DND-41 (cell line): ENCODE data around the gene UVRAG.

Source experiments
- CTCF ChIP-seq: IDR thresholded peaks from 2 replicates; pipeline ENCODE4 v1.5.1; 2012; ENCODE audit warnings: borderline replicate concordance, low read length, moderate library complexity, mild to moderate bottlenecking; ENCODE audit not compliant: poor library complexity, severe bottlenecking; ENCODE audit errors: extremely low read depth
- EZH2 ChIP-seq: IDR thresholded peaks from 3 replicates; pipeline ENCODE4 v1.6.1; 2012; ENCODE audit warnings: borderline replicate concordance, low read depth, mild to moderate bottlenecking, moderate library complexity, low read length, inconsistent platforms; ENCODE audit not compliant: severe bottlenecking

GRCh38 chr11:75874684-75875341 lies 59.8 kb downstream of the UVRAG start:
- TF ChIP-seq CTCF (no peak), EZH2 (no peak)
